Measurements from ENCODE around the gene USP24.
"Not testable (repeated sequence)": the region's sequence is repeated elsewhere in the genome, so short reads cannot be mapped to it uniquely, and the experiment has no call there.

The USP24 gene

DNA sequence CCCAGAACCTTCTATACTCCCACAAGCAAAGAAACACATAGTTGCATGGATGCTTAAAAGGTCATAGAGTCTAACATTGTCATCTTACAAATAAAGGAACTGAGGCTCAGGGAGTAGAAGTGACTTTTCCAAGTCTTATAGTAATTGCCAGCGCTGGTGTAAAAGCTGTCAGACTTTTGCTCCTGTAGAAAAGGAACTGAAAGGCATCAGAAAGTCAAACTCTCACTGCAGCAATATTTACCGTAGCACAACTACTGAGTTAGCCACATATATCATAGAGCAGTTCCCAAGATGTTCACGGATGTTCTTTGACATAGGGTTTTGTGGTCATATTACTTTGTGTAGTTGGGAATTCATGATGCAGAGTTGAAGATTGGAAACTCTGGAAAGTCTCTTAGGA is 16.6 kb upstream of the USP24 start:
- no peak for DNase-seq

DNA sequence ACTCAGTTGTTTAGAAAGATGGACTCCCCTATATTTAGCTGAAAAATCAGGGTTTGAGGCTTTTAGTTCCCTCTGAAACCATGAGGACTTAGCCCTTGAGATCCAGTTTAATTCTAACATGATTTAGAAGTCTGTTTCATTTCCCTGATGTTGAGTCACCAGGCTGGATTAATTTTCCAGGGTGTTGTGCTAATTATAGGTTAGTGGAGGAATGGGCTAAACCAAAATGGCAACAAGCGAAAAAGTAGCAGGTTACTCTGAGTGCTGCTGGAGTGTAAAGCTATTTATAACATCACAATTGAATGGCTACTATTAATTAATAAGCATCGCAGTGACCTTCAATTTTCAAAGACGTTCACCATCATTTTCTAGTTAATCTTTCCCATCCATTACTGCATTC is 15.5 kb upstream of the USP24 start:
- DNase-seq = no peak

DNA sequence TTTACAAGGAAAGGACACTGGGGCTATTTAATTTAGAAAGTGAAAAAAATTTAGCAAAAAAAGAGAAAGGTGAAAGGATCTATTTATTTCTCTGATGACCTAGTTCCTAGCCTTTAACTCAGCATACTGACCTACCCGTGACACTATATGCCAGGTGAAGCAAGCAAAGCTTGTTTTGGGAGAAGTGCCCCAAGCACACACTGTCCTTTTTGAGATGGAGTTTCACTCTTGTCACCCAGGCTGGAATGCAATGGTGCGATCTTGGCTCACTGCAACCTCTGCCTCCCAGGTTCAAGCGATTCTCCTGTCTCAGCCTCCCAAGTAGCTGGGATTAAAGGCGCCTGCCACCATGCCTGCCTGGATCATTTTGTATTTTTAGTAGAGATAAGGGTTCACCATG is 14.6 kb upstream of the USP24 start:
- DNase-seq = not testable (repeated sequence)

DNA sequence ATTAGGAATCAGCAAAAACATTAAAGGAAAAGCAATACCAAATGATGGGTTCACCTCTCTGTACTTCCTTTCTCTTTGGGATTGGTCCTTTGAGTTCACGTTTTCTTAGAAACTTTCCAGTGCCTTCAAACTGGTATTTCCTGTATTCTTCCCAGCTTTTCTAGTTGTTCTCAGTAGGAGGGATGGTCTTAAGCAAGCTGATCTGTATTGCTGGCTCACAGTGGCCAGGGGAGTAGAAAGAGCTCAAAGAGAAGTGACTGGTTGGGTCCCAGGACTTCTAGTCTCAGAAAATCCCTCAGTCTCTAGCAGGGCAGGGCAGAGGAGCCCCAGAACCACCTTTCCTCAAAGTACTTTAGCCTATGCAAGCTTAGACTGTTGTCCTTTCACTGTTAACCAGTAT is 10.1 kb upstream of the USP24 start:
- DNase-seq = no peak

GRCh38 chr1:55224729-55225128 is 9.6 kb upstream of the USP24 start:
- no peak for DNase-seq

DNA sequence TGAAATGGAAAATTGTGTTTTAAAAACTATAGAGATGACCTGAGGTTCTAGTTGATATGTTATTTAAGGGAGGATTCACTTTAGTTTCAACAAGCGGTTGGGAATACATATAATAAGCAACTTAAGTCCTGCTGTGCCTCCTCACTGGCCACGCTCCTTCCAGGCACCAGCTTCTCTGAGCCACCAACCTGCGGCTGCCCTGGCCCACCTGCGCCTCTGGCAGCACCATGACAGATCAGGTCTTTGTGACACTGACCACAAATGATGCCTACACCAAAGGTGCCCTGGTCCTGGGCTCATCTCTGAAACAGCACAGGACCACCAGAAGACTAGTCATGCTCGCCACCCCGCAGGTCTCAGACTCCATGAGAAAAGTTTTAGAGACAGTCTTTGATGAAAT is 7.0 kb upstream of the USP24 start:
- no peak for DNase-seq

DNA sequence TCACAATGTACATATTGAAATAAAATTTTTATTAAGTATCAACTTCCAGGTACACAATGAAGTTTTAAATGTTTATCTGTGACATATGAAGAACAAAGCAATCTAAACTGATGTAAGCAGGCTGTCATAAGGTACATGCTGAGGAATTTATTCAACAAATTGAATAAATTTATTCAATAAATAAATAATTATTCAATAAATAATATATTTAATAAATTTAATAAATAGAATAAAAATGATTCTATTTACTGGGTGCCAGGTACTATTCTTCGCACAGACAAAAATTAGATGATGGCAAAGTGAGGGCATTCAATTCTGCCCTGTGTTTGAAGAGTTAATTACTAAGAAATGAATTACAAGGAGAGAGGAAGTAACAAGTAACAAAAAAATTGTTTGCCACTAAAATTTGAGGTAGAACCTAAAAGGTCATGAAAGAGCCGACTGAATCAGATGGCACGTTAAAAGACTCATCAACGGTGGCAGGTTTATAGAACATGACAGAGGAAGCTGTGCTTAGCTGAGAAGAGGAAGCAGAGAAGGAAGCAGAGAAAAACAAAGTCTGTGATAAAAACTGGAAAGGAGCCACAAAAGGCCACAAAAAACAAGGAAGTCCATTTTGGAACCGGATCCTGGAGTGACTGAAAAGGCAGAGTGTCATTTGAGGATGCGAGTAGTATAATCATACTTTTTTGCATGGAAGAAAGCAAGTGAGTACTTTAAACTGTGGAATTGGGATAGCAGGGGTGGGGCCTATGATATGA is 2.2 kb upstream of the USP24 start:
- DNase-seq = no peak

DNA sequence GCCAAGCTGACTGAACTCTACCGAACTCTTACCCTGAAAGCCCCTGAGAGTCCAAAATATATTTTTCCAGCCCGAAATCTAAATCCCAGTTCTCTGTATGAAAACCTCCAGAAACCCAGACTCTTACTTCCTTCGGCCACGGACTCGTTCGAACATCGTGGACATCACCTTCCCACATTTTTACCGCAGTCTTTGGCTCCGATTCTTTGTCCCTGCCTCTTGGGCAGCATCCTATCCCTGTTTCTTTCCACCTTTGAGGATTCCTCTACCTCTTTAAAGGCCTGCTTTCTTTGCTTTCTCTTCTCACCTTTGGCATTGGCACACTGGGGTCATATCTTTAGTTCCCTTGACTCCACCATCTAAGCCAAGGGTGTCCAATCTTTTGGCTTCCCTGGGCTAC is 932 bp upstream of the USP24 start:
- no peak for DNase-seq

GRCh38 chr1:55214934-55215193 is 300 bp downstream of the USP24 start:
- DNase-seq = no peak

GRCh38 chr1:55214212-55214933 is 791 bp downstream of the USP24 start:
- peak; percentile 31 for DNase-seq

DNA sequence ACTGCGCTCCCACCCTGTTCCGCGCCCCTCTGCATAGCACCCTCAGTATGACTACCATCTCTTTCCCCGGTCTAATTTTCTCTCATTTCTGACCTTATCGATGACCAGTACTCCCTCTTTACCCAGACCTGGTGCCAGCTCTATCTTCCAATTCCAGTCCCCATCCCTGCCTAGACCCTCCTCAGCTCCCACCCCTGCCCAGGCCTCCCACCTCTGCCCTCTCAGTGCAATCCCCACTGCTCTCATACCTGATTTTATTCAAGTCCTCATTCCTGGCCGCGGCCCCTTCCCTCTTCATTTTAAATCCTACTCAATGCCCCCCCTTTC is 1.3 kb downstream of the USP24 start:
- no peak for DNase-seq

DNA sequence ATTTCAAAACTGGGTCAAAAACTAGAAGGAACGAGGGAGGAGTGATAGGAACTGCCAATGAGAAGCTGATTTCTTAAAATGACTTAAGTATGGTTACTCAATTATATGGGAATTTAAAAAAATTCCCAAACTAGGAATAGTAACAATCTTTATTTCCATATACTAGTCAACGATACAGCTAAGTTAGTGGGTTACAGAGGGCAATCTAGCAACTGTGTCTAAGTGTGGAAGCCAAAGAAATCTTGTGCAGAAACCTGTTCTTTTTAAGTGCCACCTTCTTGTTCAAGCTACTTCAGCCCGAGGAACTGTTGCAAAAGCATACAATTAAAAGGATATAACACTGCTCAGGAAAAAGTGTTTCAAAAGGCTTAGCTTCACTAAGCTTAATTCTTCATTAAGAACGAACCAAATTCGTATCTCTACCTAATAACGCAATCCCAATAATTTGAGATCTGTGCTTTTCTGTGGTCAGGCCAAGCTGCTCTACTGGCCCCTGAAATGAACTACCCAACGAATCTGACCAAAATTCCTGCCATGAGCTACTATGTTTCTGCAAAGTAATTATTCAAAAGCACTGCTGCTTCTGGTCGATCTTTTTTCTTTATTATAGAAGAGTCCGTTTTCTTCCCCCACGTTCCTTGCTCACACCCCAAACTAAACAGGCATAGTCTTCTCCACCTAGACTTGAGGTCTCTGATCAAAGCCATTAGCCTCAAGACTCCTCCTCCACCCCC is 1.8 kb downstream of the USP24 start:
- DNase-seq = no peak

GRCh38 chr1:55212349-55213150 is 2.6 kb downstream of the USP24 start:
- DNase-seq = no peak

- no peak for DNase-seq
Observed at GRCh38 chr1:55211863-55212262, 3.3 kb downstream of the USP24 start.

- DNase-seq = no peak
Observed at GRCh38 chr1:55210990-55211801, 4.0 kb downstream of the USP24 start.

DNA sequence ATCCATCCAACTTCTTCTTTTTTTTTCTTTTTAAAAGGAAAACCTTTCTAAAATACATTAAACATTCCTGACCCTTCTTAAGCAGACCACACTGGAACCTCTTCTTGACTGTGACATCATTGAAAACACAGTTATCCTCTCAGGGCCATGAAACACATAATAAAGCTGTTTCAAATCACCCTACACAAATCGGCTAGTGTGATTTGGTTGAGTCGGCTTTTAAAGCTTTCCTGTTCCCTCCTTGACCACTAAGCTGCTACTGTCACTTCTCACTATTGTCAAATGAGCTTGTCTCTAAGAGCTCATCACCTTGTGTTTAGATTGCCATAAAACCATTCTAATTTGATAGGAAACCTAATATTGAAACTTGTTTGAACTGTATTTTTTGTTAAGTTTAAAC is 5.9 kb downstream of the USP24 start:
- peak; percentile 14 for DNase-seq

DNA sequence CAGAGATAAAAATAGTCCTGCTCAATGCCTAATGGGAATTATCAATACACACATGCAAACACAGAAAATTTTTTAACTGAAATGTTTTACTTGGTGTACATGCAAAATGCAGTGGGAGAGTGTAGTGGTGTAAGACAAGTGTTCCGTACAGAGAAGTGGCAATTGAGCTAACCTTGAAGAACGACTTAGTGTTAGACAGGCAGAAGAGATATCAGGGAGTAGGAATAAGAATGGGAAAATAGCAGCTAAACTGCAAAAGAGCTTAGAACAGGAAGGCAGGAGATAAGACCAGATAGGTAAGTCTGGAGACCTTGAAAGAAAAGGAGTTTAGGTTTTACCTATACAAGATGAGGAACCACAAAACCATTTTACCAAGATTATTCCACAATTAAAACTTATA is 9.0 kb downstream of the USP24 start:
- DNase-seq = no peak

DNA sequence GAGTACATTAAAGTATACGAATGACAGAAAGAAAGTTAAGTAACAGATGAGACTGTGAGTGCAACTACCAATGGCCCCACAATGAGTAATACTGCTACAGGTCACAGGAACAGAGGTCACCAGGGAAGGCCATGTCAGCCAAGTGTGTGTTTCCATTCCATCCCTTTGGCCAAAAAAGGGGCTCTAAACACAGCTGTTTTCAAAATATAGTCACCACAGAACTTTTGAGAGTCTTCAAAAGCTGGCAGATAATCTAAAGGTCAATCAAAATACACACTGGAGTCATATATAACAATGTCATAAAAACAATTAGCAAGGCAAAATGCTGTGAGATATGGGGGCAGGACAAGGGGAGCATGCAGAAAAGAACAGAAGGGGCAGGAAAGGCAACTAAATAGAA is 10.2 kb downstream of the USP24 start:
- no peak for DNase-seq

- no peak for DNase-seq
Observed at GRCh38 chr1:55203064-55203463, 12.1 kb downstream of the USP24 start.

GRCh38 chr1:55200667-55201066 is 14.5 kb downstream of the USP24 start:
- DNase-seq = no peak

DNA sequence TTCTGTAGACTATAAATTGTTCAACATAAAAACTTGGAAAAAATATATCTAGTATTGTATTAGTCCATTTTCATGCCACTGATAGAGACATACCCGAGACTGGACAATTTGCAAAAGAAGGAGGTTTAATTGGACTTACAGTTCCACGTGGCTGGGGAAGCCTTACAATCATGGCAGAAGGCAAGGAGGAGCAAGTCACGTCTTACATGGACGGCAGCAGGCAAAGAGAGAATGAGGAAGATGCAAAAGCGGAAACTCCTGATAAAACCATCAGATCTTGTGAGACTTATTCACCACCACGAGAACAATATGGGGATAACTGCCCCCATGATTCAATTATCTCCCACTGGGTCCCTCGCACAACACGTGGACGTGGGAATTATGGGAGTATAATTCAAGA is 15.4 kb downstream of the USP24 start:
- DNase-seq = not testable (repeated sequence)

DNA sequence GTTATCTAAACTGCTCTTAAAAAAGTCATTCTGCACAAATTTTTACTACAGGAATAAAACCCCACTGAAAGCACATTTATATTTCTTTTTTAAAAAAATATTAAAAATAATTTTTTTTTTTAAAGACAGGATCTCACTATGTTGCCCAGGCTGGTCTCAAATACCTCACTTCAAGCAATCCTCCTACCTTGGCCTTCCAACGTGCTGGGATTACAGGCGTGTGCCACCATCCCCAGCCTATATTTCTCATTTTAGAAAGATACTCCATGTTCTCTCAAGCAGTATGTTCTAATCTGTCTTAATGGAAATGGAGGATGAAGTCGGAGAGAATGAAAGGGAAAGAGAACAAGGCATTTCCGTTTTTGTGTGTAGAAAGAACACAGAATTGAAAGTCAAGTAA is 17.1 kb downstream of the USP24 start:
- no peak for DNase-seq

DNA sequence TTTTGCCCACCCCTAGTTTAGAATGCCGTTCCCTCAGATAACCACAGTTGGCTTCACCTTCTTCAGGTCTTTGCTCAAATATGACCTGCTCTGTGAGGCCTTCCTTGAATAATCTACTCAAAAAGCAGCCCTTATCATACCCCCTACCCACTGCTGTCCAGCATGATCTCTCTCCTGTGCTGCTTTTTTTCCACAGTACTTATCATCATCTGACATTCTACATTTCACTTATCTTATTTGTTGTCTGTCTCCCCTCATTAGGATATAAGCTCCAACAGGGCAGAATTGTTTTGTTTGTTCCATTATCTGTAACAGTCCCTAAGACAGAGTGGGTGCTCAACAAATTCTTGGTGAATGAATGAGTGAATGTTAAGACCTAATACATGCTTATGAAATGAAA is 18.1 kb downstream of the USP24 start:
- DNase-seq = no peak
